GM18505 (cell line): ENCODE measurements around the gene CCNT2.
"Not testable (repeated sequence)": the region's sequence is repeated elsewhere in the genome, so short reads cannot be mapped to it uniquely, and the experiment has no call there.

Experiments used
- ATAC-seq: cut with Tn5 transposase; IDR thresholded peaks from one replicate; pipeline ENCODE4 v1.9.1; 2021; ENCODE audit not compliant: unreplicated experiment
- POLR2A ChIP-seq: IDR thresholded peaks from 4 replicates; pipeline ENCODE4 v1.6.1; 2011; ENCODE audit warnings: borderline replicate concordance; ENCODE audit not compliant: insufficient read depth, insufficient read length; ENCODE audit errors: extremely low read depth

The CCNT2 gene

DNA sequence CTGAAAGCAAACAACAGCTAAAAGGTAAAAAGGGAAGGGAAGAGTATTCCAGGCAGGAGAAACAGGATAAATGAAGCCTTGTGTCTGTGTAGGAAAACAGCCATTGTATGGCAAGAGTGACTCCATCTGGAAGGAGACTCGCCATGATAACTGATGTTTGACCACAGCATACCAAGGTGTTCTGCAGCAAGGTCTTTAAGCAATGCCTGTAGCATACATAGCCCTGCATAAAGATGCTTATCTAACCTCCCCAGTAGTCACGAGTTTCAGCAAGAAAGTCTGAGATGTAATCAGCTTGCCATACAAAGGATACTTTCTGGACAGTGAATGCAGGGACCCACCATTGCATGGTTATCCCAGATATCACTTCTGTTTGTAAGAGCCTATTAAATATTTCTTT lies 11.9 kb upstream of the CCNT2 start:
- TF ChIP-seq POLR2A: no peak
- ATAC-seq: no peak

DNA sequence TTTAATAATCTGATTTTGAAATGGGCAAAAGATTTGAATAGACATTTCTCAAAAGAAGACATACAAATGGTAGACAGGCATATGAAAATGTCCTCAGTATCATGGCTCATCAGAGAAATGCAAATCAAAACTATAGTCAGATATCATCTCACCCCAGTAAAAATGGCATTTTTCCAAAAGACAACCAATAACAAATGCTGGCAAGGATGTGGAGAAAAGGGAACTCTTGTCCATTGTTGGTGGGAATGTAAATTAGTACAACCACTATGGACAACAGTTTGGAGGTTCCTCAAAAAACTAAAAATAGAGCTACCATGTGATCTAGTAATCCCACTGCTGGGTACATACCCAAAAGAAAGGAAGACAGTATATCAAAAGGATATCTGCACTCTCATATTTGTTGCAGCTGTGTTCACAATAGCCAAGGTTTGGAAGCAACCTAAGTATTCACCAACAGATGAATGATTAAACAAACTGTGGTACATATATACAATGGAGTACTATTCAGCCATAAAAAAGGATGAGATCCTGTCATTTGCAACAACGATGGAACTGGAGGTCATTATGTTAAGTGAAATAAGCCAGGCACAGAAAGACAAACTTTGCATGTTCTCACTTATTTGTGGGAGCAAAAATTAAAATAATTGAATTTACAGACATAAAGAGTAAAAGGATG lies 11.0 kb upstream of the CCNT2 start:
- ATAC-seq: not testable (repeated sequence)

DNA sequence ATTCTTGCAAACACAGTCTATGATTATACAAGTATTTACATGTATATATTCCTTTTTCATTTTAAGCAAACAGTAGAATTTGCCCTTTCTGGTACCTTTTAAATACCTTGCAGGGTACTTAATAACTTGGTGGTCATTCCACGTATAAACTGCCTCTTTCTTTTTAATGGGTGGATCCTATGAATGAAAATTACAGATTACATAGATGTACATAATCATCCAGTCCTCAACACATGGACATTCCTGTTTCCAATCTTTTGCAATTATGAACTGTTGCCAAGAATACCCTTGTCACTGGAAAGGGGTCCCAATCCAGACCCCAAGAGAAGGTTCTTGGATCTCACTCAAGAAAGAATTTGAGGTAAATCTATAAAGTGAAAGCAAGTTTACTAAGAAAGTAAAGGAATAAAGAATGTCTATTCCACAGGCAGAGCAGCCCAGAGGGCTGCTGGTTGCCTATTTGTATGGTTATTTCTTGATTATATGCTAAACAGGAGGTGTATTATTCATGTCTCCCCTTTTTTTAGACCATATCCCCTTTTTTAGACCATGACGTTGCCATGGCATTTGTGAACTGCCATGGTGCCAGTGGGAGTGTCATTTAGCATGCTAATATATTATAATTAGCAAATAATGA lies 7.7 kb upstream of the CCNT2 start:
- ATAC-seq: no peak
- no peak for TF ChIP-seq POLR2A

DNA sequence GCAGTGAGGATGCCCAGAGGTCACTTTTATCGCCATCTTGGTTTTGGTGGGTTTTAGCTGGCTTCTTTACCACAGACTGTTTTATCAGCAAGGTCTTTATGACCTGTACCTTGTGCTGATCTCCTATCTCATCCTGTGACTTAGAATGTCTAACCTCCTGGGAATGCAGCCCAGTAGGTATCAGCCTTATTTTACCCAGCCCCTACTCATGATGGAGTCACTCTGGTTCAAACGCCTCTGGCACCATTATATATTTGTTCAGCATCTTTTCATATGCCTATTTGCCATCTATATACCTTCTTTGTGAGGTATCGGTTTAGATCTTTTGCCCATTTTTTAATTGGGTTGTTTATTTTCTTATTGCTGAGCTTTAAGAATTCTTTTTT lies 7.2 kb upstream of the CCNT2 start:
- TF ChIP-seq POLR2A: no peak
- ATAC-seq: no peak

DNA sequence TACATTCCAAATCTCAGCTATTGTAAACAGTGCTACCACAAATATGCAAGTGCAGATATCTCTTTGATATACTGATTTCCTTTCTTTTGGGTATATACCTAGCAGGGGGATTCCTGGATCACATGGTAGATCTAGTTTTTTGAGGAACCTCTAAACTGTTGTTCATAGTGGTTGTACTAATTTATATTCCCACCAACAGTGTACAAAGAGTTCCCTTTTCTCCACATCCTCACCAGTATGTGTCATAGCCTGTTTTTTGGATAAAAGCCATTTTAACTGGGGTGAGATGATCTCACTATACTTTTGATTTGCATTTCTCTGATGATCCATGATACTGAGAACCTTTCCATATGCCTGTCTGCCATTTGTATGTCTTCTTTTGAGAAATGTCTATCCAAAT lies 6.3 kb upstream of the CCNT2 start:
- TF ChIP-seq POLR2A: no peak
- ATAC-seq: no peak

DNA sequence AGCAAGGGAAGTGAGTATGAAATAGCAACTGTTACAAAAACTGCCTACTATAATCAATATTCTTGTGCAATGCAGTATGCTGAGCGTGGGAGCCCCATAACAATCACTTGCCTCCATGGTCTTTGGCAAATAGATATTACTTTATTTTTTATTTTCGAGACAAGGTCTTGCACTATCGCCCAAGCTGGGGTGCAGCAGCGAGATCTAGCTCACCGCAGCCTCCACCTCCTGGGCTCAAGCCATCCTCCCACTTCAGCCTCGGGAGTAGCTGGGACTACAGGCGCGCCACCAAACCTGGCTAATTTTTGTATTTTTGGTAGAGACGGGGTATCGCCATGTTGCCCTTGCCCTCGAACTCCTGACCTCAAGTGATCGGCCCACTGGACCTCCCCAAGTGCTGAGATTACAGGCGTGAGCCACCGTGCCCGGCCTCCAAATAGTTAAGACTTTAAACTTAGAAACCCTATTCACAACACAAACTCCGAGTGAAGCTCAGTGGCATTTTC lies 1.2 kb upstream of the CCNT2 start:
- TF ChIP-seq POLR2A: no peak
- ATAC-seq: no peak

DNA sequence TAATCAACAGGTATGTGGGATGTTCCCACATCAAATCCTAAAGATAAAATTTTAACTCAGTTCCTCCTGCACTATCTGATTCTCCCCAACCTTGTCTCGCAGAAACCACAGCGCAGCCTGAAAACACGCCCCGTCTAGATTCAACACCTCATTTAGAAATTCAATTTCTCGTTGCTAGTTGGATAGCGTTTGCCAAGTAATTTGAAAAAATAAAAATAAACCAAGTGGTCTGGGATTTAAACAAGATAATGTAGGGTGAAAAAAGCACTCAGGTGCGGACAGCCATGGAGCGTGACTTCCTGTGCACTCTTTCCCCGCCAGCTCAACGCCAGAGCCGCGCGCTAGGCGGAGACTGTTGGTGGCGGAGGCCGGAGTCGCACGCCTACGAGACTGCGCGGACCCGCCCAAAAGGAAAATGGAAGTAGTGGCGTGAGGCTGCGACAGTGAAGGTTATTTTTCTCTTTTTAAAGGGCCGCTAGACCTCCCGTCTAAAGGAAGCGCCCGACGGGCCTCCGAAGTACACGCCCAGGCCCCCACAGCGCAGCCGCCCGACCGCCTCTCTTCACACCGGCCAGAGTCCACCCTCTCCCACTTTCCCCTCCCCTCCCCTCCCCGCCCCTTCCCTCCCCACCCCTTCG lies 615 bp upstream of the CCNT2 start:
- peak; percentile 67 for TF ChIP-seq POLR2A
- ATAC-seq: peak; percentile 67

DNA sequence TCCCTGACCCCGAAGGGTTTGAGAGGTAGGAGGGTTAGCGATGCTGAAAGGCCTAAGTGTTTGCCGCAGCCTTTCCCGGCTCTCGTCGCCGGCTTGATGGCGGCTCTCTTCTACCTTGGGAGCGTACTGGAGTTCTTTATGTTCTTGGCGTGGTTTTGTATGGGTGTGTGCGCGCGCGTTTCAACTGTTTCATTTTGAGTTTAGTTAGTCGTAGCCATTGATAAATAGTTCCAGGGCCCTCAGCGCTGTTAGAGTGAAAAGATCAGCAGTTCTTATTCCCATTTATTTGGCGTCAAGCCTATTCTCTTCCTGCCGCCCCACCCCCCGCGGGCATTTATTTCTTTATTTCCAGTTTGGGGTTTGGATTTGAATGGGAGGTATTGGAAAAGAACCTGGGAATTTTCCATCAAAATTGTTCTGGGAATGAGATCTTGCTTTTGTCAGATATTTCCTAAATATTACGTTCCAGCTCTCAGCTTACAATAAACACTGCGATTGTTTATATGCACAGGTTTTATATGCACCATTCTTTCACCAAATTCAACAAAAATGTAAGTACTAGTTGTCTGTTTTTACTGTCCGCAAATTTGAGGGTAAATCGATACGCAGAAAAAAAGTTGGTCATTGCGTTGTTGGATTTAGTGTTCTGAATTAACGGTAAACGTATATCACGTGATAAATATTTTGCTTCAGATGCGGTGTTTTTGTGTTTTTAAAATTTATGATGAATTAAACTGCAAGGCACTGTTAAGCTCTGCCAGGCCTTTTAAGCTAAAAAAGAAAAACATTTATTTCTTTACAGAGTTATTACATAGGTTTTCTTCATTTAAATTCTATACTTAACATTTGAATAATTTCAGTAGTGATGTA lies 954 bp downstream of the CCNT2 start:
- TF ChIP-seq POLR2A: no peak
- peak; percentile 2 for ATAC-seq

DNA sequence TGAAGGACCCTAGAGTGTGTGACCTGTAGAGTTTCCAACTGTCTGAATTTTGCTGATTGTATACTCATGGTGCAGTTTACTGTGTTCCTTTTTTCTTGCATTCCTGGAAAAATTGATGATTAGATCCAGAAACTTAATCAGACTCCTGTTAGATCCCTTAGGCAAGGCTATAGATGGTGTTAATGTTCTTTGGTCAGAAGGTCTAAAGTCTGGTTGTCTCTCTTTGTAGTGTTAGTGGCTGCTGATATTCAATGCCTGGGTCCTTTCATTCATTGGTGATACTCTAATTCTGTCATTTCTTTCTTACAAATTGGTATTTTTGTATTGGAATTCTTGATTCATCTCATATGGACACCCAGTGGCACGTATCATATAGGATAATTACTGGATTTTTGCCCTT lies 6.3 kb downstream of the CCNT2 start:
- TF ChIP-seq POLR2A: no peak
- ATAC-seq: no peak

DNA sequence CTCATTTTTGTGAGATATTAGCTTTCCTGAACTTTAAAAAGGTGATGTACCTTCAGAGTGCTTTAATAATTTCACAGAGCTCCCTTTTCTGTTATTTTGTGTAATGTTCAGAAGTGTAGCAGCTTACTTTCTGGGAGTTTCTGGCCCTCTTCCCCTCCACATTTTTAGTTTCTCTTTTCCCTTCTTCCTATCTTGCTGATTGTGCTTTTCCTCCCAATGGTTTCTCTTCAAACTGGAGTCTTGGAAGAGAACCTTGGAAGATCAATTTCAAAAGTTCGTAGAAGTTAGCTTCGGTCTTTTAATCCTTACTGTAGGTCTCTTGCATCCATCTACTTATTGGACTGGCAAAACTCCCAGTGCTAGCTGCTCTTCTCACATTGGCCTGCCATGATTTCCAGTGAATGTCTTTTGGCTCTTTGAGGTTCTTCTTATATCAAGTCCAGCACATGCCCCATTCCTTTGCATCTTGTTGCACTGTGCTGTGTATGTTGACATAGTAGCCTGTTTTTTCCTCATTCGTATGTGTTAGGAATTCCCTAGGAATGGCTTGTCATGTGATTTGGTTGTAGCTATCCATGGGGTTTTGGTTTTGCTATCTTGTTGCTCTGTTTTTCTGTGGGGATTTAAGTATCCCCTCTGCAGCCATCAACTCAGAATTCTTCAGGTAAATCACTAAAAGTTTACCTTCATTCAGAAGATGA lies 7.8 kb downstream of the CCNT2 start:
- no peak for ATAC-seq
- TF ChIP-seq POLR2A: no peak

DNA sequence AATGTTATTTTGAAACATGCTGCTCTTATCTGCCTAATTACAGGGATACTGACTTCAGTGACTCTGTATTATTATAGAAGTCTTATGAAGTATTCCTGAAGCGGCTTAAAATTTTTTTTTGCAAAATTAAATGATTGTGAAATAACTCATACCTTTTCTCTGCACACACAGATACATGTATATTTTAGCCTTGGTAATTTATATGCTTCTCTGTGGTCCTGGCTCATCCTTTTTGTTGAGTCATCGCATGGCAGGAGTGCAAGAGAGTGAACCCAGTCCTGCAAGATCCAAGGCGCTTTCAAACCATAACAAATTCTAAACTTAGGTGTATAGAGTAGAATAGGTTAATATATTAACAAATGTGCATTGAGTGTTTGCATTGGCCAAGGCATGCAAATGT lies 8.6 kb downstream of the CCNT2 start:
- no peak for ATAC-seq
- no peak for TF ChIP-seq POLR2A

DNA sequence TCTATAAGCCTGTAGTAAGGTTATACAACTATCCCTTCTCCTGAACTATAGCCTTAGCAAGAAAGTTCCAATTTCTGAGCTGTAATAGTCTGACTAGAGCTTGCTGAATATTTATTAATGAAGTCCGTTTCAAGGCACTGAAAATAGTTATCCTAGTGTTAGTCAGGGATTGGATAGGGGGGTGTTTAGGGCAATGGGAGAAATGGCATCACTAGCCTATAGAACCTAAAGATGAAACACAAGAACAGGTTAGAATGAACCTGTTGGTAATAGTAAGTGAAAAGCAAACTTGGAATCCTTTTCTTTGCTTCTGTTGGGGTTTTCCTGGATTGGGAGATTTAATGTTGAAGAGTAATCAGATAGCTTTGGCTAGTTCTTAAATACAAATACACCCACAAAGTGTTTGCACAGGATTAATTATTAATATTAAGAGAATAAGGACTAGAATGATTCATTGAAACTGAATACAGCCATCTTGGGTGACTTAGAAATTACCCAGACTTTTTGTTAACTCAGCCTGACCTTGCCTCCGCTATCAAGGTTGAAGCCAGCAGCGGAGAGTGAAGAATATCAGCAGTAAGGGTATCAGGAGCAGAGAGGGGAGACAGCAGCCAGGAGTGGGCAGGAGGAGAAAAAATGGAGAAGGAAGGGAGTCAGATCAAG lies 14.4 kb downstream of the CCNT2 start:
- no peak for ATAC-seq
- no peak for TF ChIP-seq POLR2A

DNA sequence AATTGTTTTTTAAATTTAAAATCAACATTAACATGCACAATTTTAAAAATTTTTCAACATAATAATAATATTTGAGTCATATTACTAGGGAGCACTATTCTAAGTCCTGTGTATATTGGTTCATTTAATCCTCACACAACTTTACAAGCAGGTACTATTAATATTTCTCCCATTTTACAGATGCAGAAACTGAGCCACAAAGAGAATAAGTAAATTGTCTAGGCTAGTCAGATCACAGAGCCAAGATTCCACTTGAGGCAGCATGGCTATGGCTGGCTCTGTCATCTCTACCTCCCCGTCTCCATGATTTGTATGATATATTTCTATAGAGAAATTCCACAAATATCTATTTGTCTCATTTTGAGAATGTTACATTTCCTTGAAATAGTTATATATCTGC lies 15.1 kb downstream of the CCNT2 start:
- no peak for TF ChIP-seq POLR2A

DNA sequence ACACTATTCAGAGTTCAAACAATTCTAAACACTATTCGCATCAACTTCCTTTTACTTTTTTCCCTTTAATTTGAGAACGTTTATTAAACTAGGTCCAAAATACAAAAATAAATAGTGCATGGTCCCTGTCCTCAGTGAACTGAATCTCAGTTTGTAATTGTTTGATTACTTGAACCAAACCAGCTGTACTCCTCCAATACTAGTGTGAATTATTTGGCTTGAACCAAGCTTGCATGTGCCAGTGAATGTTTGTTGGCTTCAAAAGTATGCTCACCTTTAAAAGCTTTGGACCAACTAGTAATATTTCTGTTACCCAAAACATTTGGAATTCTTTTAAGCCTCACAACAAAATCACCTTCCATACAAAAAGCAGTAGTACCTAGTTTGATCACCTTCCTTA lies 15.5 kb downstream of the CCNT2 start:
- ATAC-seq: no peak
- no peak for TF ChIP-seq POLR2A

More for the DNA sequence above, 15.1 kb downstream of the CCNT2 start:
- no peak for ATAC-seq
